Caco-2 (cell line): ENCODE data around the gene MOV10L1. TPM values are rescaled to one million over a fixed set of nuclear protein-coding genes. Genes with fewer than 3 reads are reported as not detected.

ENCODE experiments used
- BruUV-seq: library from RNA; stranded (reverse); fragments of 400-500 nt; replicated peaks from 2 replicates; lab custom pipeline; 2021; lab: Mats Ljungman, UMichigan
- CTCF ChIA-PET: fragments of 300-600 bp; sonication (Branson Sonifier 250); formaldehyde crosslinking; loops from one replicate; lab custom pipeline; 2022; ENCODE audit warnings: antibody characterized with exemption; lab: Charles Lee
- POLR2A ChIA-PET: fragments of 300-600 bp; sonication (Branson Sonifier 250); formaldehyde crosslinking; loops from one replicate; lab custom pipeline; 2022; ENCODE audit warnings: antibody characterized with exemption; lab: Charles Lee
- DNase-seq, 2 experiments: peaks; one replicate each; pipeline versions ENCODE4 v3.0.0 to v3.0.0-alpha.2; 2020 to 2022
- H3K27me3 ChIP-seq: replicated peaks from 2 replicates; pipeline ENCODE4 v1.6.0; 2011; ENCODE audit warnings: low read length; ENCODE audit not compliant: control insufficient read depth, insufficient read depth
- H3K36me3 ChIP-seq: 2 replicates; pipeline ENCODE4 v1.5.1; 2011; ENCODE audit warnings: low read length; ENCODE audit not compliant: control insufficient read depth, insufficient read depth
- H3K4me1 ChIP-seq: fragments of 250-450 bp; sonication (Bioruptor Pico); 2 replicates; pipeline ENCODE4 v1.5.1; 2020; ENCODE audit warnings: mild to moderate bottlenecking
- H3K4me3 ChIP-seq: 2 replicates; pipeline ENCODE4 v1.5.1; 2011; ENCODE audit warnings: low read depth, mild to moderate bottlenecking, control low read depth, low read length
- H3K9me3 ChIP-seq: fragments of 250-450 bp; sonication (Bioruptor Pico); 2 replicates; pipeline ENCODE4 v1.5.1; 2020; ENCODE audit warnings: mild to moderate bottlenecking, moderate library complexity
- H3K27ac Mint-ChIP-seq: one replicate; pipeline ENCODE4 v1.8.0; 2022; ENCODE audit warnings: mixed read lengths; ENCODE audit not compliant: unreplicated experiment
- H3K27me3 Mint-ChIP-seq: one replicate; pipeline ENCODE4 v1.8.0; 2022; ENCODE audit warnings: mixed read lengths; ENCODE audit not compliant: insufficient read depth, unreplicated experiment
- H3K36me3 Mint-ChIP-seq: one replicate; pipeline ENCODE4 v1.8.0; 2022; ENCODE audit warnings: mild to moderate bottlenecking, mixed read lengths; ENCODE audit not compliant: insufficient read depth, unreplicated experiment
- H3K4me1 Mint-ChIP-seq: one replicate; pipeline ENCODE4 v1.8.0; 2022; ENCODE audit warnings: low read depth, mixed read lengths; ENCODE audit not compliant: unreplicated experiment
- H3K4me3 Mint-ChIP-seq: one replicate; pipeline ENCODE4 v1.8.0; 2022; ENCODE audit warnings: mild to moderate bottlenecking, moderate library complexity, mixed read lengths; ENCODE audit not compliant: unreplicated experiment
- H3K9me3 Mint-ChIP-seq: one replicate; pipeline ENCODE4 v1.8.0; 2022; ENCODE audit warnings: mixed read lengths; ENCODE audit not compliant: unreplicated experiment
- intact Hi-C: fragments of 100-400 bp; cut with micrococcal nuclease; formaldehyde crosslinking; loops from one replicate; pipeline ENCODE4 v1.10.0; 2022; ENCODE audit not compliant: unreplicated experiment
- total RNA-seq: library from RNA; stranded (reverse); gene quantifications from 2 replicates; pipeline ENCODE4 v1.2.3, GENCODE V29; 2022
- TF ChIP-seq, protein P1 (sequence below), 2 experiments: fragments of 200-600 bp in 1 of 2; IDR thresholded peaks; 1 replicate in 1 of 2; 2 replicates in 1 of 2; pipeline versions ENCODE4 v1.5.1 to v1.8.0; 2011 to 2022; ENCODE audit warnings: antibody characterized with exemption in 1 of 2, control low read depth in 1 of 2, inconsistent platforms in 1 of 2, low read depth in 1 of 2, low read length in 1 of 2, mild to moderate bottlenecking in 1 of 2, moderate library complexity in 1 of 2; ENCODE audit not compliant: insufficient read depth in 1 of 2, severe bottlenecking in 1 of 2, unreplicated experiment in 1 of 2

The MOV10L1 gene
- total RNA-seq, 1 experiment from 2014 or later, result not detected

DNA sequence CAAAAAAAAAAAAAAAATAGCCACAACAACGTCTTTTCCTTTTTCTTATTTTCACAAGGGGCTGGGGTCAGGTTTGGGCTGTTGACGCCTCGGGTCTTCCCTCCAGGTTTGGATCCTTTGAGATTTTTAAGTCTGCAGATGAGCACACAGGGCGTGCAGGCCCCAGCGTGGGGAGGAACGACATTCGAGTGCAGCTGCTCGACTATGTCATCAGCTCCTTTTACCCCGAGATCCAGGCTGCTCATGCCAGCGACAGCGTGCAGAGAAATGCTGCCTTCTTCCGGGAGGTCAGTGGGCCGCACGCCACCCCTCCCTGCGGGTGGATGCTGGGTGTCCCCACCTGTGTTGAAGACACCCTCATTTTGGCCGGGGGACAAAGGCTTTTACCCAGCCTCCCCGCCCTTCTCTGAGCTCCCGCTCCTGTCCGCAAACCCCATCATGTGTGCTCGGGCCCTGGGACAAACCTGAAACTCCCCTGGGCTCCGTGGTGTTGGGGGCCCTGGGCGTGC is 118.7 kb downstream of the MOV10L1 start:
- intact Hi-C loops, result no loop called here
- no peaks in the 10 kb centered on the region; the same call in 1 of the 2 replicates for H3K36me3 ChIP-seq

DNA sequence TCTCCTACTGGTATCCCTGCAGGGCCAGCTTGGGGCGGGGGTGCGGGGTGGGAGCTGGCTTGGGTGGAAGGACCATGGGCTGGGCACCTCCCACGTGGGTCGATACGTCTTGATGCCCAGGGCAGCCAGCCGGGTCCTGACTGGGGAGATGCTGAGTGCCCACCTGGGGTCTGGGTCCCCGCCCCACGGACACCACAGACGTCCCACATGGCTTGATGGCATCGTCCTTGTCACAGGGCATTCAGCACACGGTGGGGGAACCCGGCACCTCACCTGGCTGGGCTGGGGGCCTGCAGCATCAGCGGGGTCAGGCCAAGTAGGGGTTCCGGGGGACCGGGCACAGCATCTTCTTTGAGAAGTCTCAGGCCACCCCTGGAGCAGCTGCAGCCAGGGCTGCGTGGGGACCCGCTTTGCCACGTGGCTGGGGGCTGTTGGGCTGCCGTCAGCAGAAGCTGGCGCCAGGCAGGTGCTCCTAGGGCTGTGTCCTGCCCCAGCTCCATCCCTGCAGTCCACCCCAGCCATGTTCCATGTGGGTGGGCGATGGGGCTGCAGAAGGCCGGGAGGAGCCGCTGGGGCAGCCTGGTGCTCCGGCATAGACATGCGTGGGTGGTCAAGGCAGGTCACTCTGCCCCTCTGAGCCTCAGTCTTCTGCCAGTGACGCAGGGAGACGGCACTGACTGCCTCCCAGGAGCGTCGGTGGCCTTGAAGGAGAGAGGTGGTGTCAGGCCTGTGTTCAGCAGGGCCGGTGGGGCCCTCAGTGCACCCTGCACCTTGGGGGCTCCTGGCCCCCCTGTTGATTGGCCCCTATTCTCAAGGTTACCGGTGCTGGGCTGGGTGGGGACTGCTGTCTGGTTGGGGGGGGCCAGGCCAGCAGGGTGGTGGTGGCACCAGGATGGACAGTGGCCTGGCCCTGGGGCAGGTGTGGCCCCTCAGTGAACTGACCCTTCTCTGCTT is 119.4 kb downstream of the MOV10L1 start:
- H3K36me3 Mint-ChIP-seq, result peaks cover 62% of the 10 kb centered on the region
- ChIA-PET POLR2A (no interaction called here), CTCF (interaction anchor here (0.7 kb wide), 1 partner anchor 132 kb away, joined by 4 read pairs; no protein-coding TSS in a partner anchor)
- no peaks in the 10 kb centered on the region for H3K9me3 ChIP-seq
- H3K4me3 ChIP-seq, result no peak overlapping the region
- no peak overlapping the region for H3K4me3 Mint-ChIP-seq
- H3K27me3 Mint-ChIP-seq, result no peaks in the 10 kb centered on the region
- no peak for DNase-seq
- TF ChIP-seq, protein P1, sequence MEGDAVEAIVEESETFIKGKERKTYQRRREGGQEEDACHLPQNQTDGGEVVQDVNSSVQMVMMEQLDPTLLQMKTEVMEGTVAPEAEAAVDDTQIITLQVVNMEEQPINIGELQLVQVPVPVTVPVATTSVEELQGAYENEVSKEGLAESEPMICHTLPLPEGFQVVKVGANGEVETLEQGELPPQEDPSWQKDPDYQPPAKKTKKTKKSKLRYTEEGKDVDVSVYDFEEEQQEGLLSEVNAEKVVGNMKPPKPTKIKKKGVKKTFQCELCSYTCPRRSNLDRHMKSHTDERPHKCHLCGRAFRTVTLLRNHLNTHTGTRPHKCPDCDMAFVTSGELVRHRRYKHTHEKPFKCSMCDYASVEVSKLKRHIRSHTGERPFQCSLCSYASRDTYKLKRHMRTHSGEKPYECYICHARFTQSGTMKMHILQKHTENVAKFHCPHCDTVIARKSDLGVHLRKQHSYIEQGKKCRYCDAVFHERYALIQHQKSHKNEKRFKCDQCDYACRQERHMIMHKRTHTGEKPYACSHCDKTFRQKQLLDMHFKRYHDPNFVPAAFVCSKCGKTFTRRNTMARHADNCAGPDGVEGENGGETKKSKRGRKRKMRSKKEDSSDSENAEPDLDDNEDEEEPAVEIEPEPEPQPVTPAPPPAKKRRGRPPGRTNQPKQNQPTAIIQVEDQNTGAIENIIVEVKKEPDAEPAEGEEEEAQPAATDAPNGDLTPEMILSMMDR (IDR thresholded peaks at IDR 0.05; ENCODE audit: insufficient read depth in 1 of 2, low read depth in 1 of 2, low read length in 1 of 2, severe bottlenecking in 1 of 2, unreplicated experiment in 1 of 2), result no peak
- no peaks in the 10 kb centered on the region; the same call in 1 of the 2 replicates for H3K36me3 ChIP-seq
- H3K27ac Mint-ChIP-seq, result peak overlapping the region; percentile 55
- no peaks in the 10 kb centered on the region for H3K9me3 Mint-ChIP-seq
- BruUV-seq, result no TSS peak
- intact Hi-C loops, result no loop called here
- peaks cover 13% of the 10 kb centered on the region for H3K4me1 Mint-ChIP-seq
- H3K4me1 ChIP-seq, result no peaks in the 10 kb centered on the region
- no peaks in the 10 kb centered on the region for H3K27me3 ChIP-seq

More for the DNA sequence above, 118.7 kb downstream of the MOV10L1 start:
- H3K4me3 ChIP-seq, result no peak overlapping the region
- H3K4me3 Mint-ChIP-seq, result no peak overlapping the region
- H3K9me3 Mint-ChIP-seq, result no peaks in the 10 kb centered on the region
- H3K27ac Mint-ChIP-seq, result no peak overlapping the region
- TF ChIP-seq, protein P1 (IDR thresholded peaks at IDR 0.05; ENCODE audit: insufficient read depth in 1 of 2, low read depth in 1 of 2, low read length in 1 of 2, severe bottlenecking in 1 of 2, unreplicated experiment in 1 of 2), result no peak
- peaks cover 13% of the 10 kb centered on the region for H3K4me1 Mint-ChIP-seq
- H3K27me3 ChIP-seq, result no peaks in the 10 kb centered on the region
- POLR2A ChIA-PET, result no interaction called here
- no peaks in the 10 kb centered on the region for H3K9me3 ChIP-seq
- no peaks in the 10 kb centered on the region for H3K27me3 Mint-ChIP-seq
- no TSS peak for BruUV-seq
- no peaks in the 10 kb centered on the region for H3K4me1 ChIP-seq
- DNase-seq, result no peak
- H3K36me3 Mint-ChIP-seq, result peaks cover 55% of the 10 kb centered on the region
- CTCF ChIA-PET, result interaction anchor here (0.7 kb wide), 1 partner anchor 132 kb away, joined by 4 read pairs; no protein-coding TSS in a partner anchor

DNA sequence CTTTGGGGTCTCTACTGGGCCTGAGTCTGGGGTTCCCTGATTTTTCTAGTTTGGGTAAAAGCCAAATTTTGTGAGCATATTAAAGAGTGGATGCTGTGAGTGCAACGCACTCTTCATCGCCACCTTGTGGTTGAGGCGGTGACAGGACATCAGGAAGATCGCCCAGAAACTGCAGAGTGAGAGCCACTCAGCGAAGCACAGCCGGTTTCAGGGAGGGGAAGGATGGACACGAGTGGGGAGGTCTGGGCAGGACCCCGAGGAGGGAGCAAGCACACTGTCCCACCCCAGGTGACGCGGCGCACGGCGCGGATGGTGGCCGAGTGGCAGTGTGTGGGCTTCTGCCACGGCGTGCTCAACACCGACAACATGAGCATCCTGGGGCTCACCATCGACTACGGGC is 120.1 kb downstream of the MOV10L1 start:
- peaks cover 10% of the 10 kb centered on the region for H3K4me1 Mint-ChIP-seq
- peaks cover 62% of the 10 kb centered on the region for H3K36me3 Mint-ChIP-seq
- no TSS peak for BruUV-seq
- H3K4me3 Mint-ChIP-seq, result no peak overlapping the region
- peak in 1 of 2 experiments; percentile 67 for DNase-seq
- no peaks in the 10 kb centered on the region for H3K9me3 Mint-ChIP-seq
- Histone ChIP-seq H3K4me3 (no peak overlapping the region), H3K36me3 (no peaks in the 10 kb centered on the region; the same call in 1 of the 2 replicates), H3K27me3 (no peaks in the 10 kb centered on the region), H3K9me3 (no peaks in the 10 kb centered on the region), H3K4me1 (no peaks in the 10 kb centered on the region)
- ChIA-PET CTCF (no interaction called here), POLR2A (no interaction called here)
- TF ChIP-seq, protein P1 (IDR thresholded peaks at IDR 0.05; ENCODE audit: insufficient read depth in 1 of 2, low read depth in 1 of 2, low read length in 1 of 2, severe bottlenecking in 1 of 2, unreplicated experiment in 1 of 2), result peak; percentile 82 to 86
- intact Hi-C loops, result loop anchor here (1.0 kb wide), 1 partner anchor 61 kb away; no protein-coding TSS in a partner anchor
- no peaks in the 10 kb centered on the region for H3K27me3 Mint-ChIP-seq
- H3K27ac Mint-ChIP-seq, result peak overlapping the region; percentile 55
